CD4-positive, alpha-beta T cell treated with Interleukin-2 at 100 ng/mL for 4 hours (primary cell): ENCODE measurements around the gene UCN2.

Experiments used
- DNase-seq: peaks from one replicate; pipeline ENCODE4 v3.0.0-alpha.2; 2020; ENCODE audit warnings: low spot score

The UCN2 gene, protein sequence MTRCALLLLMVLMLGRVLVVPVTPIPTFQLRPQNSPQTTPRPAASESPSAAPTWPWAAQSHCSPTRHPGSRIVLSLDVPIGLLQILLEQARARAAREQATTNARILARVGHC

GRCh38 chr3:48563382-48563918 is at the start of gene UCN2:
UCN2 (minus strand) TSS chr3:48563781; CDS start chr3:48563124, 657 bp downstream.
- no peak for DNase-seq

DNA sequence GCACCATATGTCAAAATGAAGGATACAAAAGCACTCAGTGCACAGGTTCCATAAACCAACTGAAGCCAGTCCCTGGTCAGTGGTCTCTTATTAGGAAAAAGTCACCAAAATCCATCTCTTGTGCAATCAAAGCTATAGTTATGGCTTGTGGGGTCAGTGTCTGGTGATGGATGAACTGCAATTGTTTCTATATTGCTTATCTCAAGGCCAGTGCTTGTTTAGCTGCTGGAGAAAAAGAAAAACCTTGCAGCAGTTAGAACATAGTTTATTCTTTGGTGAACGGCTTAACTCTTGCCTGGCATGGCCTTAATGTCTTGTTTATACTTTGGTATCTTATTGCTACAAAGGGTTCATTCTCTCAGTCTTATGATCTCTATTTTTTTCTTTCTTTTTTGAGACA is 48.7 kb upstream of the UCN2 start:
- no peak for DNase-seq

DNA sequence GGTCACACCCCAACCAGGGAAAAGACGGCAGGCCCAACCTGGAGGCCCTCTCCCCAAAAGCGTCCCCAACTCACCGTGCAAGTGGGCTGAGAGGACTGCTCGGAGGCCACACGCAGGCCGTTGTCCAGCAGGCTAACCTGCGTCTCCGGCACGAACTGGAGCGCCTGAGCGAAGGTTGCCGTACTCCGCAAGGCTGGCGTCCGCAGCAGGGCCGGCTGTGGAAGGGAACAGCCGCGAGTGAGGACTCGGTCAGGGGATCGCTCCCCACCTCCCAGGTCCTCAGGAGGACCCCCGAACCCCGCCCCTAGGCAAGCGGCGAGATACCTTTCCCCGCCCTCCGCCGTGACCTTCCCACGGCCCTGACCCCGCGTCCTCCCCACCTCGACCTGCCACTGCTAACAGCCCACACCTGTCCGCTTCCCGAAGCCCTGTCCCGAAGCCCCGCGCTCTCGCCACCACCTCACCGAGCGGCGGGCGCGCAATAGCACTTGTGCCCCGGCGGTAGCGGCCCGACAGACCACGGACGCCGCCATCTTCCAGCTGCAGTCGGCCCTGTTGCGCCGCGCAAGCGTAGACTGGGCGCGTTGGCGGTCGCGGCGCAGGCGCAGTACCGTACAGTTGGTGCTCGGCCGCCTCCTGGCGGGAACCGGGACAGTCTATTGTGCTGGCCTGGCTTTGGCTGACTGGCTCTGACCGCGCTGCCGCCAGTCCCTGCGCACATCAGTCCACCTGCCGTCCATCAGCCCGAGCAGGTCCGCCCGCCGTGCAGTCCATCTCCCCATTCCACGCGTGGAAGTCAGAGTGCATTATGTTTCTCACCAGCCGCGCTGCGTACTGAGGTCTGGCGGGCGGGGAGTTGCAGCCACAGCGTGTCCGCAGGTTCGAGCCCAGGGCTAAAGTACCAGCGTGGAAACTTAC is 45.8 kb upstream of the UCN2 start, which contains the start of gene UQCRC1:
Gene UQCRC1 (minus strand): TSS at position 559 of the 918 bp plus-strand sequence. CDS start 26 bp downstream, at position 533.
- peak; percentile 92 for DNase-seq

DNA sequence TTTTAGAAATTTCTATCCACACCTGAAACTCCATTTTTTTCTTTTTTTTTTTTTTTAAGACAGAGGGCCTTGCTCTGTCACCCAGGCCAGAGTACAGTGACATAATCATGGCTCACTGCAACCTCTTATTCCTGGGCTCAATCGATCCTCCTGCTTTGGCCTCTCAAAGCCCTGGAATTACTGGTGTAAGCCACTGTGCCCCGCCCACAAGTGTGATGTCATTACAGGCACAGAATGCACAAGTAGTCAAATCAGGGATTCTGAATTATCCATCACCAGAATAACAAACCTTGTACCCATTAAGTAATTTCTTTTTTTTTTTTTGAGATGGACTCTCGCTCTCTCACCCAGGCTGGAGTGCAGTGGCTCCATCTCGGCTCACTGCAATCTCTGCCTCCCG is 43.9 kb upstream of the UCN2 start:
- no peak for DNase-seq

- DNase-seq = no peak
These were observed 38.0 kb upstream of the UCN2 start for GRCh38 chr3:48601622-48601994.

DNA sequence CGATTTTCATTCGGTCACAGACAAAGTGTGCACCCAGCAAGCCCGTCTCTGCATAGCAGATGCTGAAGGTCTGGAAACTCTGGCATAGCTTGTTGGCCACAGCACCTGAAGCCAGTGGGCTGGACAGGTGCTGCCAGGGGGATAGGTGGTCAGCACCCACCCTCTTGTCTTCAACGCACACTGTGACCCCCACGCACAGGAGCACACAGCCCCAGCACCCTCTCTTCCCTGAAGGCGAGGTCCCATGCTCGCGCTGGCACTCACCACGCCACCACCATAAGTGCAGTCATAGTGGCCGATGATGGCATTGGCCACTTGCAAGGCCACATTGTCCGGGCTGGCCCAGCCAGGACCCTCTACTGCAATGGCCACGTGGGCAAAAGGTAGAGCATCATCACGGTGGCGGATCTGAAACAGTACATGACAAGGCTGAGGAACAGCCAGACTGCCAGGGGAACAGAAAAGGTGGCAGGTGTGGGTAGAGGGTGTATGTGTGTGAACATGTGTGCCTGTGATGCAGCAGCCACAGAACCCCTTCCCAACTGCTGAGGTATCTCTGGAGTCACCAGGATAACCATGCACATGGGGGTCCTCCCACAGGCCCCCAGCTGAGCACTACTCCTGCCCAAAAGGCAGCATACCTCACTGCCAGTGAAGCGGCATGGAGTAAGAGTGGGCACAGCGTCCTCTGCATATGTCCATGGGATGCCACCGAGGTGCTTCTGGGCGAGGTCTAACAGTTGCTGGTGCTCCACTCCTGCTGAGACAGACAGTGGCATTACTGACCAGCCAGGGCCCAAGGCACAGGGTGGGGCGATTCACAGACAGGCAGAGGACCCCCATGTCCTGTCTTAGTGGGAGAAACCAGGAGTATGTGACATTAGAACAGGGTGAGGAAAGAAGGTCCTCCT is 37.4 kb upstream of the UCN2 start:
- DNase-seq = no peak

- DNase-seq = no peak
These were observed 36.1 kb upstream of the UCN2 start for GRCh38 chr3:48599509-48600285.

GRCh38 chr3:48599077-48599501 is 35.5 kb upstream of the UCN2 start:
- DNase-seq = no peak

- no peak for DNase-seq
These were observed 34.9 kb upstream of the UCN2 start for GRCh38 chr3:48598323-48599076.

- no peak for DNase-seq
These were observed 33.8 kb upstream of the UCN2 start for GRCh38 chr3:48597408-48597800.

DNA sequence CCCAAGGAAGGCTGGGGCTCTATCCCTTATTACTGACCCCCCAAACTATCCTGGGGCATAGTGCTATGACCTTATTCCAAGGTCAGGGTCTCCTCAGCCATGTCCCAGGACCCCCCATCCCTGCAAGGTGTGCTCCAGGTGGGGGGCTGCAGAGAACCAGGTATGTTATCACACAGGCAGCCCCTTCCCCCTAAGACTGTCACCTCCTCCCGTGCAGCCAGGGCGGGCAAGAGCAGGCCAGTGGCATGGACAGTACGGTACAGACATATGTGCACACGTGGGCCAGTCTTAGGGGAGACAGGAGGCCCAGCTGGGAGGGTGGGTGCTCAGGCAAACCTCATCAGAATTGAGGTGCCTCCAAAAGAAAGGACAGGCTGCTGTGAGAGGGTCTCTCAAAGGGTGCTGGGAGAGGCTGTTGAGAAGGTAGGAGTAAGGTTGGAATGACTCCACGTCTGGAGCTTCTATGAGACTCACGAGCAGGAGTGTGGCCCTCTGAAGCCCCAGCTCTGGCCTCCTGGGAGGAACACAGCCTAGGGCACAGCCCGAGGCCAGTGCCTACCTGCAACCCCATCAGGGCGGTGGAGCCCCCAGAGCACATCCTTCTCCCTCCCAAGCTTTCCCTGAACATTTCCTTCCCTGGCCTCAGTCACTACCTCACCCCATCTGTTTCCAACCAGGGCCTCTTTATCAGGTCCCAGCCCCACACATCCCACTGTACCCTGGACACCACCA is 33.3 kb upstream of the UCN2 start:
- DNase-seq = no peak

DNA sequence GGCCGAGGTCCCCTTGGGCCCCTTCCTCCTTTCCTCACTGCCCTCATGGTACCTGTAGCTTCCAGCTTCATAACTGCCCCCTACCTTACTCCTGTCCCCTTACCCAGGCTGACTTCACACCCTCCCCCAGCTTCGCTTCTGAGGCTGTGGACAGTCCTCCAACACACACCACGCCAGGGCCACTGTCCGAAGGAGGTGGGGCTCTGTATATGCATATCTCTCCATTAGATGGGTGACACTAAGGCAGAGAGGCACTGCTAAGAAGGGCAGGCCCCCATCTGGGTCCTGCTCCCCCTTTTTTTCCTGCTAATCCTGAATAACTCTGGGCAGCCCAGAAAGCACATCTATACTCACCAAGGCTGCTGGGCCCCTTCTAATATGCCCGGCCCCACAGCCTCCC is 32.6 kb upstream of the UCN2 start:
- DNase-seq = no peak

DNA sequence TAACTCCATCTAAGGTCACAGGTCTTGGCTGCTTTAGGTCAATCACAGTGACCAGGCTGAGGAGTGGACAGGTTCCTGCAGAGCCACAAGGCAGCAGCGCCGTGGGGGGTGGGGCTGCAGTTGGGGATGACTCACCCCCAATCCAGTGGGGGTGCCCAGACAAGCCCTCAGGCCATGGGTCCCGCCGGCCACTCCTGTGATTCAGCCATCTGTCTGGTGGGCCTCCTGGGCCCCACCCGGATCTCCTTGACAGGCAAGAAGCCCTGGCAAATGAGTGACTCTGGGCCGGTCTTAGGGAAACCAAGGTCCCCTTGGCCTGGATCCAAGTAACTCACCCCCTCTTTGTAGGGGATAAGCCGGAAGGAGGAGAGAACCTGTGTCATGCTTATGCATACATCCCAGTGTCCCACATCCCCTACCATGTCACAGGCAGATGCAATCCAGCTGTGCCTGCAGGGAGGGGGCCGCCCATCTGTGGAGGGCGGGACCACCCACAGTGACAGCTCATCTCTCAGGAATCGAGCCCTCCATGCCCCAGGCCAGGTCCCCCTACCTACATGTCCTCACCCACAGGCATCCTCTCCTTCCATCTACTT is 32.0 kb upstream of the UCN2 start:
- no peak for DNase-seq

- DNase-seq = no peak
These were observed 31.5 kb upstream of the UCN2 start, which contains the start of gene COL7A1 for GRCh38 chr3:48595075-48595525. COL7A1 (minus strand) TSS chr3:48595329; CDS start chr3:48595159, 170 bp downstream.

GRCh38 chr3:48594417-48595049 is 31.0 kb upstream of the UCN2 start:
- DNase-seq = no peak

GRCh38 chr3:48593337-48593736 is 29.8 kb upstream of the UCN2 start:
- DNase-seq = no peak

DNA sequence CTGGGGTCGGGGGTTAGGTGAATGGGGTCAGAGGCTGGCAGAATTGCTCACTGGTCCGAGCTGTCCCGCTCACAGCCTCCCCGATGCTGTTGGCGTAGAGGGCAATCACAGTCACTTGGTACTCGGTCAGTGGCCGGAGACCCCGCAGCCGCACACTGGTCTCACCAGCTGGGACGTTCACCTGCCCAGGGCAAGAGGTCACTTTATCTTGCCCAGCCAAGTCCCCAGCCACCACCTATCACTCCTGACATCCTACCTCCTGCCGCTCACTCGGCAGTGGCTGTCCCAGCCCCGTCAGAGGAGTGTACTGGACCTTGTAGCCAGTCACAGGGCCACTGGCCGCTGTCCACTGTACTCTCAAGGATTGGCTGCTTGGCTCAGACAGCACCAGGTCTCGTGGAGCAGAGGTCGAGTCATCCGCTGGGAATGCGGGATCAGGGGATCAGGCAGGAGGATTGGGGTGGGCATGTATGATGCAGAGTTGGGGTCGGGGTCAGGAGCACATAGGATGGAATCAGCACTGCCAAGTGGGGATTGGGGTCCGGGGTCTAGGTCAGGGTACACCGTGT is 29.0 kb upstream of the UCN2 start:
- DNase-seq = no peak

- no peak for DNase-seq
These were observed 28.4 kb upstream of the UCN2 start for GRCh38 chr3:48591886-48592518.
